Esophagus squamous epithelium (tissue), 4 donors: ENCODE data around the gene POMGNT2.

ENCODE experiments used
- CTCF ChIP-seq, 6 experiments: fragments of 450-650 bp in 4 of 6; fragments of 200-600 bp in 2 of 6; sonication (generic) in 2 of 6; IDR thresholded peaks; one replicate each; pipeline ENCODE4 v1.5.1; 2016 to 2019; ENCODE audit warnings: antibody characterized with exemption in 6 of 6, mild to moderate bottlenecking in 4 of 6, moderate library complexity in 4 of 6
- POLR2A ChIP-seq, 4 donors: fragments of 450-650 bp; IDR thresholded peaks; one replicate each; pipeline ENCODE4 v1.6.1; 2017; ENCODE audit warnings: antibody characterized with exemption in 4 of 4, mild to moderate bottlenecking in 4 of 4, moderate library complexity in 3 of 4

- TF ChIP-seq CTCF (IDR thresholded peaks at IDR 0.05): no peak
- TF ChIP-seq POLR2A (IDR thresholded peaks at IDR 0.05): no peak
Measured at GRCh38 chr3:43043071-43043766, 62.7 kb downstream of the POMGNT2 start.
